Fibroblast of villous mesenchyme (primary cell): ENCODE results near the gene STAC2. TPM values are rescaled to one million over a fixed set of nuclear protein-coding genes. Genes with fewer than 3 reads are reported as not detected.

ENCODE experiments used
- DNase-seq: peaks from one replicate; pipeline ENCODE4 v3.0.0-alpha.2; 2010; ENCODE audit warnings: low read depth
- H3K4me3 ChIP-seq: 2 replicates; pipeline ENCODE4 v1.5.1; 2011; ENCODE audit warnings: low read depth, mild to moderate bottlenecking, low read length
- CTCF ChIP-seq: IDR thresholded peaks from 2 replicates; pipeline ENCODE4 v1.5.1; 2012; ENCODE audit warnings: low read depth, mild to moderate bottlenecking, low read length; ENCODE audit not compliant: insufficient read depth
- total RNA-seq: library from RNA; depleted of rRNA; stranded (reverse); fragments of >200 nt; gene quantifications from 2 replicates; pipeline ENCODE4 v1.2.3, GENCODE V29; 2012

STAC2 gene
- total RNA-seq, 1 donor, result not detected

- DNase-seq, result peak; percentile 52
These were observed 25.5 kb downstream of the STAC2 start, which contains the start of gene RPL19 for GRCh38 chr17:39200070-39200879. TSS of gene RPL19 (plus strand) at chr17:39200283. CDS start at chr17:39200345, 62 bp downstream.

DNA sequence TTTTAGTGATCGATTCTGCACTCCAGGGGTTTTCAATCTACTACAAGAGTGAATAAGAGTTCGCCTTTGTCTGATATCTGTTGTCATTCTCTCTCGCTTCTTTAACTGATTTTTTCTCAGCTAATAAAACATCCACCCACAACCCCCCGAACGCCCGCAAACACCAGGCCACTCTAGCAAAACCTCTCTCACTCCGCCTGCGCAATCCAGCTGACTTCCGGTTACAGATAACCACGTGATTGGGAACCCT, 26.0 kb downstream of the STAC2 start:
- TF ChIP-seq CTCF, result no peak

More at GRCh38 chr17:39200070-39200879, 25.5 kb downstream of the STAC2 start, which contains the start of gene RPL19:
- peak within 1 kb of the TSS; percentile 97 for H3K4me3 ChIP-seq
- no peak for TF ChIP-seq CTCF

GRCh38 chr17:39198186-39198566, 27.6 kb downstream of the STAC2 start:
- no peak for TF ChIP-seq CTCF

More for the DNA sequence above, 26.0 kb downstream of the STAC2 start:
- peak overlapping the region; percentile 97 for H3K4me3 ChIP-seq
- peak; percentile 97 for DNase-seq

DNA sequence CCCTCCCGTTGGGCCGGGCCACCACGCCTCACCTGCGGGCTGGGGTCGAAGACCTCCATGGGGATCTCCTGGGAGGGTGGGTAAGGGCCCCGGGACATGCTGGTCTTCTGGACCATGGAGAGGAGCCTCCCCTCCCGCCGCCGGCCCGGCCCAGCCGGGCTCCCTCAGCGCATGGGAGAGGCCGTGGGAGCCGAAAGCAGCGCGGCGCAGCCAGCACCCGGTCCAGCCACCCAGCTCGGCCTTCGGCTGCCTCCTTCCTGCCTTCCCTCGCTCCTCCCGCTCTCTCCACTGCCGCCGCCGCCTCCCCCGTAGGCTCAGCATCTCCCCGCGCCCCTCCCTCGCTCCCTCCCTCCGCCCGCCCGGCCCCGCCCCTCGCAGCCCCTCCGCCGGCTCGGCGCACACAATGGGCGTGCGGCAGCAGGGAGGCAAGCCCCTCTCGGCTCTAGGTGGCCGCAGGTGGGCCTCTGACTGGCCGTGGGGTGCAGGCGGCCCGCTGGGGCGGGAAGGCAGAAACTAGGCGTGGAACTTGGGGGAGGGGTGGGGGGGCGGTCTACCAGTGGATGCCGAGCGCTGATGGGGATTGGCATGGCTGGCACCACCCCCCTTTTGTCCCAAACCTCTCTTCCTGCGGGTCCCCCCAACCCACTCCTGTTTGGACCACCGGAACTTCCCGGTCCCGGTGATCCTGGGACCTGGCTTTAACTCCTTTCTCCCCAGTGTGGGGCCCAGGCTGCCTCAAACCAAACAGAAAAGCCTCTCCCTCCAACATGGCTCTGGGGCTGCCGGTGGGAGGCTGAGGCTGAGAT, 28.2 kb downstream of the STAC2 start, which contains the start of gene CACNB1:
CACNB1 (minus strand) TSS at position 290 of the 806 bp plus-strand sequence; CDS start at position 116, 174 bp downstream.
- peak within 1 kb of the TSS; percentile 82 for H3K4me3 ChIP-seq
- peak; percentile 76 for DNase-seq
- TF ChIP-seq CTCF, result no peak

More at GRCh38 chr17:39198186-39198566, 27.6 kb downstream of the STAC2 start:
- DNase-seq, result no peak
- no peak overlapping the region for H3K4me3 ChIP-seq

- no peak for TF ChIP-seq CTCF
- H3K4me3 ChIP-seq, result peak overlapping the region; percentile 82
- DNase-seq, result no peak
These were observed 28.9 kb downstream of the STAC2 start for GRCh38 chr17:39196808-39197291.

DNA sequence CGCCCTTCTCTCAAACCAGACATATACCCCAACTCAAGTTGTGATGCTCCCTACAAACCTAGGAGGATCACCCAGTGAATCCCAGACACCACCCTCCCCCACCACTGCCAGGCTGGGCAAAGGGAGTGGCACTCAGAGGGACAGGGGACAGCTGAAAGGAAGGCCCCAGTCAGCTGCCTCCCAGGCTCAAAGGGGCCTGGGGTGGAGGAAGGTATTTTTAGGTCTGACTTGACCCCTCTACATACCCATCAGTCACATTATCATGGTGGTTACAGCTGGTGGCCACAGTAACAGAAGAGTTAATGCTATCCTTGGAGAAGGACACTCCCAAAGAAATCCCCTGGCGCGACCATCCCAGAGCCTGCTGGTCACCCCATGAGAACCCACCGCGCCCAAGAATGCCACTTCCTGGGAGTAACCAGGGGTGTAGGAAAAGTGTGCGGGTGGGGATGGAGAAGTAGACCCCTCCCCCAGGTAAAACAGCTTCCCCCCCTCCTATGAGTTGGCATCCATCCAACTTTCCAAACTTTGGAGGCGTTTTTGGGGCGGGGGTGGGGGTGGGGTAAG, 29.4 kb downstream of the STAC2 start:
- peak overlapping the region; percentile 82 for H3K4me3 ChIP-seq
- no peak for DNase-seq
- no peak for TF ChIP-seq CTCF
